NB4 (cell line): Measurements from ENCODE around the gene ZNF557.

Experiments
- DNase-seq: peaks from one replicate; pipeline ENCODE4 v3.0.0; 2010; ENCODE audit warnings: low read depth
- H3K4me3 ChIP-seq: one replicate; pipeline ENCODE4 v1.5.1; 2011; ENCODE audit warnings: mild to moderate bottlenecking, low read depth, low read length, moderate library complexity
- CTCF ChIP-seq: IDR thresholded peaks from one replicate; pipeline ENCODE4 v1.5.1; 2012; ENCODE audit warnings: low read depth, low read length
- MAX ChIP-seq: IDR thresholded peaks from 2 replicates; pipeline ENCODE4 v1.6.1; 2011; ENCODE audit warnings: low read depth, low read length
- MYC ChIP-seq: IDR thresholded peaks from 2 replicates; pipeline ENCODE4 v1.6.1; 2011; ENCODE audit warnings: low read depth, low read length
- POLR2A ChIP-seq: IDR thresholded peaks from 2 replicates; pipeline ENCODE4 v1.6.1; 2011; ENCODE audit warnings: mild to moderate bottlenecking; ENCODE audit not compliant: insufficient read length; ENCODE audit errors: extremely low read depth

ZNF557 gene

GRCh38 chr19:7119582-7119981 lies 50.1 kb downstream of the ZNF557 start:
- TF ChIP-seq MAX, result no peak
- no peak for TF ChIP-seq MYC
- TF ChIP-seq CTCF, result no peak
- TF ChIP-seq POLR2A, result no peak
- H3K4me3 ChIP-seq, result no peak overlapping the region

GRCh38 chr19:7120499-7120898 lies 51.0 kb downstream of the ZNF557 start:
- H3K4me3 ChIP-seq, result no peak overlapping the region
- TF ChIP-seq MAX (no peak), CTCF (no peak), MYC (no peak), POLR2A (no peak)
- no peak for DNase-seq

More at GRCh38 chr19:7119582-7119981, 50.1 kb downstream of the ZNF557 start:
- DNase-seq, result no peak

GRCh38 chr19:7122701-7123100 lies 53.2 kb downstream of the ZNF557 start:
- no peak for DNase-seq
- TF ChIP-seq MAX (no peak), CTCF (no peak), POLR2A (no peak), MYC (no peak)
- H3K4me3 ChIP-seq, result no peak overlapping the region

GRCh38 chr19:7124782-7125181 lies 55.3 kb downstream of the ZNF557 start:
- no peak for DNase-seq
- TF ChIP-seq CTCF, result no peak
- TF ChIP-seq MYC, result no peak
- no peak for TF ChIP-seq MAX
- no peak for TF ChIP-seq POLR2A

GRCh38 chr19:7125221-7125620 lies 55.7 kb downstream of the ZNF557 start:
- DNase-seq, result no peak

More at GRCh38 chr19:7124782-7125181, 55.3 kb downstream of the ZNF557 start:
- H3K4me3 ChIP-seq, result no peak overlapping the region

More at GRCh38 chr19:7125221-7125620, 55.7 kb downstream of the ZNF557 start:
- no peak overlapping the region for H3K4me3 ChIP-seq
- TF ChIP-seq CTCF (no peak), MYC (no peak), MAX (no peak)
